GM12878 (cell line): Measurements from ENCODE around the gene SHISA9. TPM values are rescaled to one million over a fixed set of nuclear protein-coding genes. Genes with fewer than 3 reads are reported as not detected.

Source experiments
- ATAC-seq: fragments of 200-7000 bp; cut with Tn5 transposase; 3 replicates; pipeline ENCODE4 v1.9.1; 2020; ENCODE audit warnings: mild to moderate bottlenecking, moderate library complexity
- BruUV-seq: library from RNA; stranded (reverse); fragments of 400-500 nt; replicated peaks from 2 replicates; lab custom pipeline; 2021; lab: Mats Ljungman, UMichigan
- CTCF ChIA-PET: fragments of 300-600 bp; sonication (Branson Sonifier 250); formaldehyde crosslinking; extraction: SDS; loops from one replicate; lab custom pipeline; 2021; ENCODE audit warnings: inconsistent platforms; lab: Yijun Ruan, JAX
- POLR2A ChIA-PET: fragments of 350-600 bp; formaldehyde crosslinking; extraction: SDS; loops from one replicate; lab custom pipeline; 2021; ENCODE audit warnings: inconsistent platforms; lab: Charles Lee
- RAD21 ChIA-PET: fragments of 300-600 bp; sonication (Branson Sonifier 250); formaldehyde crosslinking; loops from one replicate; lab custom pipeline; 2023; ENCODE audit warnings: antibody characterized with exemption; ENCODE audit not compliant: unreplicated experiment; lab: Charles Lee
- SMC1A ChIA-PET: fragments of 300-600 bp; sonication (Branson Sonifier 250); formaldehyde crosslinking; loops from one replicate; lab custom pipeline; 2023; ENCODE audit not compliant: unreplicated experiment, uncharacterized antibody; lab: Charles Lee
- DNase-seq: peaks from one replicate; pipeline ENCODE4 v3.0.0-alpha.2; 2011; ENCODE audit warnings: low read depth, low spot score
- FAIRE-seq: peaks from 3 replicates; lab custom pipeline; 2011; peaks lifted over from hg19 to GRCh38; lab: Jason Lieb, UNC
- H2AFZ ChIP-seq: 2 replicates; pipeline ENCODE4 v1.6.0; 2011; ENCODE audit warnings: low read depth, low read length, control low read depth; ENCODE audit not compliant: control insufficient read depth
- H3K27ac ChIP-seq: 2 replicates; pipeline ENCODE4 v1.5.1; 2011; ENCODE audit warnings: control low read depth; ENCODE audit not compliant: control insufficient read depth, insufficient read depth
- H3K27me3 ChIP-seq, 2 experiments: replicated peaks in 1 of 2; 2 replicates each; pipeline versions ENCODE4 v1.6.0 to v1.6.1; 2011; ENCODE audit warnings: low read length in 1 of 2; ENCODE audit not compliant: control insufficient read depth in 2 of 2, insufficient read depth in 2 of 2
- H3K36me3 ChIP-seq, 2 experiments: 2 replicates each; pipeline ENCODE4 v1.5.1; 2011; ENCODE audit warnings: low read length in 1 of 2; ENCODE audit not compliant: control insufficient read depth in 2 of 2, insufficient read depth in 2 of 2
- H3K4me1 ChIP-seq: 2 replicates; pipeline ENCODE4 v1.6.1; 2011; ENCODE audit warnings: mild to moderate bottlenecking, low read length, moderate library complexity, mixed read lengths; ENCODE audit not compliant: control insufficient read depth, insufficient read depth
- H3K4me2 ChIP-seq: 2 replicates; pipeline ENCODE4 v1.6.0; 2011; ENCODE audit warnings: control low read depth; ENCODE audit not compliant: control insufficient read depth, insufficient read depth
- H3K4me3 ChIP-seq: fragments of 200-600 bp; sonication (generic); 2 replicates; pipeline ENCODE4 v1.5.1; 2016
- H3K79me2 ChIP-seq: 2 replicates; pipeline ENCODE4 v1.6.0; 2011; ENCODE audit warnings: low read length; ENCODE audit not compliant: control insufficient read depth, insufficient read depth
- H3K9ac ChIP-seq: 2 replicates; pipeline ENCODE4 v1.8.0; 2011; ENCODE audit warnings: low read length, control low read depth, mixed read lengths; ENCODE audit not compliant: control insufficient read depth, insufficient read depth
- H3K9me3 ChIP-seq: replicated peaks from 3 replicates; pipeline ENCODE4 v1.5.1; 2011; ENCODE audit warnings: mild to moderate bottlenecking, low read length; ENCODE audit not compliant: control insufficient read depth, insufficient read depth
- H4K20me1 ChIP-seq: 2 replicates; pipeline ENCODE4 v1.6.0; 2011; ENCODE audit not compliant: control insufficient read depth, insufficient read depth
- CTCF ChIP-seq, 3 experiments: IDR thresholded peaks in 2 of 3; conservative IDR thresholded peaks in 1 of 3; 2 replicates each; pipeline ENCODE4 v1.5.1; 2011; ENCODE audit warnings: low read depth in 3 of 3, low read length in 3 of 3, mild to moderate bottlenecking in 3 of 3, control low read depth in 2 of 3, moderate library complexity in 2 of 3, inconsistent platforms in 1 of 3, mixed read lengths in 1 of 3; ENCODE audit not compliant: control insufficient read depth in 2 of 3, insufficient read depth in 1 of 3; ENCODE audit errors: extremely low read depth in 1 of 3
- RAD21 ChIP-seq: IDR thresholded peaks from 2 replicates; pipeline ENCODE4 v1.6.1; 2011; ENCODE audit warnings: mild to moderate bottlenecking, low read depth, low read length, moderate library complexity; ENCODE audit not compliant: insufficient read depth
- SIN3A ChIP-seq: IDR thresholded peaks from 2 replicates; pipeline ENCODE4 v1.6.1; 2012; ENCODE audit warnings: low read depth, low read length, improper control_type of control experiment
- WGBS: methylation state at CpG from one replicate; pipeline ENCODE4 v1.1.6; 2016; ENCODE audit warnings: low lambda C conversion rate; ENCODE audit not compliant: insufficient replicate concordance, insufficient coverage; ENCODE audit errors: missing lambda C conversion rate; 5-methylcytosine and 5-hydroxymethylcytosine counted together
- in situ Hi-C: fragments of 300-500 bp; cut with MboI; formaldehyde crosslinking; loops from 9 replicates; pipeline ENCODE4 v1.14.3; 2018; ENCODE audit warnings: mixed read lengths
- intact Hi-C: fragments of 100-400 bp; cut with micrococcal nuclease; formaldehyde crosslinking; loops from one replicate; pipeline ENCODE4 v1.14.2; 2022; ENCODE audit not compliant: unreplicated experiment
- polyA plus RNA-seq, 11 experiments: library from polyadenylated mRNA; depleted of rRNA in 4 of 11; unstranded in 6 of 11; stranded (reverse) in 5 of 11; fragments of >200 nt; fragmentation: Nextera tagmentation in 4 of 11; fragmentation: Illumina TruSeq in 1 of 11; extraction: Ambion mirVana in 4 of 11; extraction: Trizol in 1 of 11; gene quantifications; 1 replicate in 1 of 11; 2 replicates in 10 of 11; pipeline versions ENCODE4 v1.2.1 to v1.2.3, GENCODE V29; 2011 to 2016; ENCODE audit warnings: inconsistent platforms in 2 of 11, missing spikeins in 2 of 11, low read depth in 1 of 11
- total RNA-seq, 4 experiments: library from RNA; depleted of rRNA in 3 of 4; stranded (reverse); fragments of >200 nt in 3 of 4; fragmentation: Illumina TruSeq in 1 of 4; extraction: Trizol in 1 of 4; gene quantifications; 2 replicates each; pipeline versions ENCODE4 v1.2.1 to v1.2.3, GENCODE V29; 2013 to 2021

SHISA9 gene
- total and polyA plus RNA-seq, 10 of the 15 experiments (the other 5 are each of a cell fraction or from before 2014, with no cell fraction given), result 0.03 to 25.5 (median 0.07) TPM

DNA sequence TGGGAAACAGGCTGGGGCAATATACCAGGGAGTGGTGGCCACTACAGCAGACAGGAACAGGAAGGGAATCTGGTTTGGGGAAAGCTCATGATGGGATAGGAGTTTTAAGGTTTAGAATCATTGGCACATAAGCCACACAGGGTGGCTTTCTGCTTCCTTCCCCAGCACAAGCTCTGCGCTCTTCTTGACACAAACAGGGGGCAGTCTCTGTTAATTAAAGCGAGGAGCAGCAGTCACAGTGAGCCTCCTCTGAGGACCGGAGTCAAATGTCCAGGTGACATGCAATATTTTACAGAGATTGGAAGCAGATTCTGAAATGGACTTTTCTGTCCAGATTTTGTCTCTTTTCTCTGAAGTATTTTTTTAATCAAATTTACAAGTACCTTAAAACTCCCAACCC lies 2.8 kb upstream of the SHISA9 start:
- Histone ChIP-seq H3K36me3 (no peaks in the 10 kb centered on the region), H3K9me3 (no peaks in the 10 kb centered on the region), H3K27ac (no peak overlapping the region), H3K79me2 (no peaks in the 10 kb centered on the region), H3K4me2 (no peak overlapping the region), H3K27me3 (peaks cover 10 to 18% of the 10 kb centered on the region in 2 experiments), H3K9ac (no peak overlapping the region), H4K20me1 (no peaks in the 10 kb centered on the region), H2AFZ (no peak overlapping the region), H3K4me3 (no peak overlapping the region), H3K4me1 (no peaks in the 10 kb centered on the region)
- ChIA-PET POLR2A (interaction anchor here (1.1 kb wide), 1 partner anchor 255 kb away, joined by 3 read pairs; no protein-coding TSS in a partner anchor), CTCF (interaction anchor here (0.5 to 3.9 kb wide), 23 partner anchors 10 to 1021 kb away, joined by 3 to 27 read pairs (median 4); partner anchors contain the start of gene ERCC4), RAD21 (interaction anchor here (0.7 to 7.4 kb wide), 15 partner anchors 83 to 868 kb away, joined by 3 to 42 read pairs (median 4); no protein-coding TSS in a partner anchor), SMC1A (interaction anchor here (0.6 to 3.1 kb wide), 27 partner anchors 10 to 1009 kb away, joined by 3 to 19 read pairs (median 6); no protein-coding TSS in a partner anchor)
- in situ Hi-C loops (no loop called here), intact Hi-C loops (loop anchor here (5.0 to 10.0 kb wide), 4 partner anchors 324 to 974 kb away; no protein-coding TSS in a partner anchor)
- WGBS, result 15% methylated on average over 3 of the region's 3 CpGs
- ATAC-seq (peak; percentile 45; the same call in 2 of the 3 replicates), FAIRE-seq (no peak), DNase-seq (no peak)
- no TSS peak for BruUV-seq
- no peak for TF ChIP-seq SIN3A
- TF ChIP-seq RAD21, result peak; percentile 59
- TF ChIP-seq CTCF (IDR thresholded peaks at IDR 0.05 in 2 of 3, conservative IDR thresholded peaks at IDR 0.05 in 1 of 3; ENCODE audit: control insufficient read depth in 2 of 3, extremely low read depth in 1 of 3, insufficient read depth in 1 of 3, low read depth in 3 of 3, low read length in 3 of 3), result peak in 2 of 3 experiments; percentile 8 to 30; a peak in 1 of 6 replicates
